ENCODE data around the gene SMS. TPM values are rescaled to one million over a fixed set of nuclear protein-coding genes. Genes with fewer than 3 reads are reported as not detected.
A peak's percentile ranks its signal among the peaks of the same experiment; 100 is the strongest.

Gene SMS
- polyA plus RNA-seq, 1 donor from 2014 or later = 53.0 TPM

- H3K4me1 Mint-ChIP-seq = peaks cover 13 to 32% (median 29%) of the 10 kb centered on the region in 3 donors
Measured at GRCh38 chrX:21959362-21960051, 19.0 kb downstream of the SMS start.

DNA sequence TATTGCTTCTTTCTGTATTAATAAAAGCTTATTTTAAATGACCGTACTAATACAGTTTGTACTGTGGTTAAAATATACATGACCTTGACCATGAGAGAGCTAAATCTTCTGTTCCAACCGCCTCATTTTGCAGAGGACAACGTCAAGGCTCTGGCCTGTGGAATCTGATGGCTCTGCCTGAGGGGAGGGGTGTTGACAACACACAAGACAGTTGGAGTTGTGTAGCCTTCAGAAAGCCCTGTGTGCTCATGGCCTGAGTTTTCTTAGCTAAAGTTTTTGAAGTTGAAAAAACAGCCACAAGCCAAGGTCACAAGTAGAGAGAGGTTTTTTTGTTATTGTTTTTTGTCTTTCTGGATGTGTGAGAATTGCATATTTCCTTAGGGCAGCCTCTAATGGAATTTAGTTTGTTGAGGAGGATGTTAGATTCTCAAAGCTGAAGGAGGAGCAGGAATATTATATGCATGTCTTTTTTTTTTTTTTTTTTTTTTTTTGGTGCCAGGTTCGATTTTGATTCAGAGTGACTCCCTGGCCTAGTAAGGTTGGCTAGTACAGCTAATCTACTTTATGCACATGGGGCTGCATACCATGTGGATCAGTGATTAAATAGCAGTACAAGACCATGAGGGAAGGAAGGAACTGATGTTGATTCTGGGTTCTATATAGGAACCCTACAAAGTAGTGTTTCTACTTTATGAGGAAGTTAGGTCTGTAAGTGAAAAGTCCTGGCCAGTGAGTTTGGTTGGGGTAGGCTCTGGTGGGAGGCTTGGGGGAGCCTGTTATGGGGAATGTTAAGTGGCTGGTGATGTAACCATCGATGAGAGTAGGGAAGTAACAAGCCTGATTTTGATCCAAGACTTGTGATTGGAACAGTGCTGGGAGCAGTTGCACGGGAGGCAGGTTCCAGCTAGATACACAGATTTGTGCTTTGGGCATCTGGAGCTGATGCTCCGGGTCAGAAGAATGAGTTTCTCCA is 20.3 kb downstream of the SMS start:
- H3K27me3 Mint-ChIP-seq = peaks cover 2% of the 10 kb centered on the region
- H3K9me3 Mint-ChIP-seq = peaks cover 0 to 1% (median 0%) of the 10 kb centered on the region in 3 donors
- H3K27ac Mint-ChIP-seq = peak overlapping the region in 1 of 3 donors; percentile 7
- peaks cover 1% of the 10 kb centered on the region for H3K36me3 Mint-ChIP-seq
- H3K4me3 Mint-ChIP-seq = peak overlapping the region in 1 of 4 donors; percentile 73
- peaks cover 8 to 28% (median 27%) of the 10 kb centered on the region in 3 donors for H3K4me1 Mint-ChIP-seq

More at GRCh38 chrX:21959362-21960051, 19.0 kb downstream of the SMS start:
- Mint-ChIP-seq H3K9me3 (peaks cover 0 to 1% (median 0%) of the 10 kb centered on the region in 3 donors), H3K27me3 (peaks cover 2% of the 10 kb centered on the region), H3K36me3 (peaks cover 1% of the 10 kb centered on the region), H3K4me3 (peak overlapping the region in 2 of 4 donors; percentile 10 to 39), H3K27ac (peak overlapping the region in 2 of 3 donors; percentile 1)

GRCh38 chrX:21962361-21962760 is 21.9 kb downstream of the SMS start:
- no peak overlapping the region for H3K27ac Mint-ChIP-seq
- H3K9me3 Mint-ChIP-seq = peaks cover 0 to 1% (median 0%) of the 10 kb centered on the region in 3 donors
- H3K27me3 Mint-ChIP-seq = peaks cover 2% of the 10 kb centered on the region
- peaks cover 8 to 29% (median 25%) of the 10 kb centered on the region in 3 donors for H3K4me1 Mint-ChIP-seq
- H3K36me3 Mint-ChIP-seq = peaks cover 1% of the 10 kb centered on the region
- H3K4me3 Mint-ChIP-seq = no peak overlapping the region

DNA sequence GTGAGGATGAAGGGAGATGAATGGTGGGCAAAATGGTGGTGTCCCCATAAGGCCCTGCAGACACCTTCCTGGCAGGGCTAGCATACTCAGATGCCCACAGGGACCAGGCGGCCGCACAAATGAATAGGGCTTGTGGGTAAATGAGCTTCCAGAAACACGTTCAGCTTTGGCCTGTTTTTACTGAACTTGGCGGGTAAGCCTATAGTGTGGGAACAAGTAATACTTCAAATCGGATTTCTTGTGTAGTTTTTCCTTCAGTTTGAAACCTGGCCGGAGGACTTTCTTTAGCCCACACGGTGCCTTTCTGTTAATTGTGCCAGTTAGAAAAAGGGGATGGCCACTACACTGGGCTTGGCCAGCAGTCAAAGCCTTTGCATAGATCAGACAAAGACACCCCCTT is 22.8 kb downstream of the SMS start:
- H3K9me3 Mint-ChIP-seq = peaks cover 0 to 1% (median 0%) of the 10 kb centered on the region in 3 donors
- peaks cover 2% of the 10 kb centered on the region for H3K27me3 Mint-ChIP-seq
- H3K4me1 Mint-ChIP-seq = peaks cover 8 to 25% (median 22%) of the 10 kb centered on the region in 3 donors
- H3K27ac Mint-ChIP-seq = no peak overlapping the region
- no peak overlapping the region for H3K4me3 Mint-ChIP-seq
- no peaks in the 10 kb centered on the region for H3K36me3 Mint-ChIP-seq

DNA sequence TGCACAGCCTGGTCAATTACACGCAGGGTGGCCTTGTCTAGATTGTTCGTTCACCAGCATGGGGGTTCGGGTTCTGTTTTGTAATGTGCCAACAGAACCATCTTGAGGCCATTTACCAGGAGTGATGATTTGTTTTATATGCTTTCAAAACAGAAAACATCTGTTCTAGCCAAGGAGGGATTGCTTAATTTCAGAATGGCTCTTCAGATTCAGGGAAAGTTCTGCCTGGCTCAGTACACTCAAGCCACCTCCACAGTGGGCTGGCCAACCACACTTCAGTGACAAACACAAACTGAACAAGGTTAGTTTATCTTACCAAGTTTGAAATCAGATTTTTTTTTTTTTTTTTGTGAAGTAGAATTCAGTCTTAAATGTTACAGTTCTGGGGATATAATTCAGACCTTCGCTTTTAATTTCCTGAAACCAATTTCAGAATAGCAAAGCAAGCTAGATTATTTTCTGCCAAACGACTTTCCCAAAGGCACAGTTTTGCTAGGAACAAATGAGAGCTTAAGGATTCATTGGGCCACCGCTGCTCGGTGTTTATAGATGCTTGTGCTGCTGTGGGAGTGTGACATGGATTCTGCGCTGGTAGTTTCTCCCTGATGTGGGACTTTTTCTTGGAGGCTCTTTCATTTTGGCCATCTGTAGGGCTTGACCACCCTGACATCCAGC is 23.4 kb downstream of the SMS start:
- Mint-ChIP-seq H3K27ac (no peak overlapping the region), H3K4me3 (no peak overlapping the region), H3K36me3 (no peaks in the 10 kb centered on the region), H3K27me3 (peaks cover 2% of the 10 kb centered on the region), H3K4me1 (peaks cover 7 to 21% (median 17%) of the 10 kb centered on the region in 3 donors), H3K9me3 (peaks cover 0 to 1% (median 0%) of the 10 kb centered on the region in 3 donors)

GRCh38 chrX:21966866-21967265 is 26.4 kb downstream of the SMS start:
- peaks cover 2 to 5% (median 3%) of the 10 kb centered on the region in 3 donors for H3K4me1 Mint-ChIP-seq
- no peaks in the 10 kb centered on the region for H3K27me3 Mint-ChIP-seq
- H3K36me3 Mint-ChIP-seq = peaks cover 2% of the 10 kb centered on the region
- H3K4me3 Mint-ChIP-seq = no peak overlapping the region
- no peak overlapping the region for H3K27ac Mint-ChIP-seq
- no peaks in the 10 kb centered on the region for H3K9me3 Mint-ChIP-seq

GRCh38 chrX:21968333-21968732 is 27.8 kb downstream of the SMS start:
- Mint-ChIP-seq H3K4me1 (peaks cover 2 to 9% (median 5%) of the 10 kb centered on the region in 3 donors), H3K4me3 (no peak overlapping the region), H3K27ac (no peak overlapping the region), H3K36me3 (peaks cover 2% of the 10 kb centered on the region), H3K9me3 (no peaks in the 10 kb centered on the region), H3K27me3 (no peaks in the 10 kb centered on the region)

DNA sequence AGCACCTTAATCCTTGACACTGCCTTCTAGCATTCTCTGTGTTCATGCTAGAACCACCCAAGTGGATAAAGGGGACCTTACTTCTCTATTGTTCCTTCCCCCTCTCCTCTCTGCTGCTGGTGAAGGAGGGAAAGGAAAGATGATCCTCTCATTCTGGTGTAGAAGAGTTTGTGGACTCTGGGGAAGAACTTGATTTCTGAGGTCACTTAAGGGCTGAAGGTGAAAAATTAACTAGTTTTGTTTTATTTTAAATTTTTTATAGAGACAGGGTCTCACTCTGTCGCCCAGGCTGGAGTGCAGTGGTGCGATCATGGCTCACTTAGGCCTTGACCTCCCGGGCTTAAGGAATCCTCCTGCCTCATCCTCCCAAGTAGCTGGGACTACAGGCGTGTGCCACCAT is 29.8 kb downstream of the SMS start:
- Mint-ChIP-seq H3K36me3 (peaks cover 2% of the 10 kb centered on the region), H3K4me1 (peaks cover 8 to 21% (median 15%) of the 10 kb centered on the region in 3 donors), H3K4me3 (no peak overlapping the region), H3K27me3 (no peaks in the 10 kb centered on the region), H3K9me3 (no peaks in the 10 kb centered on the region), H3K27ac (no peak overlapping the region)

DNA sequence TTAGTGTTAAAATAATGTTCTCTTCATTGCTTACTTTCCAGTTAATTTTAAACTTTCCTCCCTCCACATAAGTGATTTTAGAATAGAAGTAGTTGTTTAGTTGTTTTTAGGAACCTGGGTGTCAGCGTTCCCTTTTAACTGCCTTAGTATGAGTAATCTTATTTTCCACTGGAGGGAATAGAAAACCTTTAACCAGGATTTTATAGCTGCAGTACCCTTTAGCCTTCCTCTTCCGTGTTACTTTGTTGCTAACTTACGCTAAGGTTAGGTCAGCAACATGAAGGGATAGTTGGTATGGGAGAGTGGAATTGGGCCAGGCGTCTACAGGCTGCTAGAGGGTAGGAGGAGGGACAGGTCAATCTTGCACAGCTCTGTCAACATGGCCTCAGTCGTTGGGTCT is 31.5 kb downstream of the SMS start:
- Mint-ChIP-seq H3K4me3 (no peak overlapping the region), H3K27me3 (no peaks in the 10 kb centered on the region), H3K27ac (no peak overlapping the region), H3K9me3 (no peaks in the 10 kb centered on the region), H3K4me1 (peaks cover 8 to 19% (median 15%) of the 10 kb centered on the region in 3 donors), H3K36me3 (peaks cover 2% of the 10 kb centered on the region)

GRCh38 chrX:21972721-21973120 is 32.2 kb downstream of the SMS start:
- no peaks in the 10 kb centered on the region for H3K9me3 Mint-ChIP-seq
- peak overlapping the region; percentile 16 to 53 (median 30) for H3K27ac Mint-ChIP-seq
- H3K4me3 Mint-ChIP-seq = peak overlapping the region in 2 of 4 donors; percentile 56 to 76
- H3K36me3 Mint-ChIP-seq = peaks cover 2% of the 10 kb centered on the region
- H3K27me3 Mint-ChIP-seq = no peaks in the 10 kb centered on the region
- peaks cover 8 to 19% (median 15%) of the 10 kb centered on the region in 3 donors for H3K4me1 Mint-ChIP-seq

DNA sequence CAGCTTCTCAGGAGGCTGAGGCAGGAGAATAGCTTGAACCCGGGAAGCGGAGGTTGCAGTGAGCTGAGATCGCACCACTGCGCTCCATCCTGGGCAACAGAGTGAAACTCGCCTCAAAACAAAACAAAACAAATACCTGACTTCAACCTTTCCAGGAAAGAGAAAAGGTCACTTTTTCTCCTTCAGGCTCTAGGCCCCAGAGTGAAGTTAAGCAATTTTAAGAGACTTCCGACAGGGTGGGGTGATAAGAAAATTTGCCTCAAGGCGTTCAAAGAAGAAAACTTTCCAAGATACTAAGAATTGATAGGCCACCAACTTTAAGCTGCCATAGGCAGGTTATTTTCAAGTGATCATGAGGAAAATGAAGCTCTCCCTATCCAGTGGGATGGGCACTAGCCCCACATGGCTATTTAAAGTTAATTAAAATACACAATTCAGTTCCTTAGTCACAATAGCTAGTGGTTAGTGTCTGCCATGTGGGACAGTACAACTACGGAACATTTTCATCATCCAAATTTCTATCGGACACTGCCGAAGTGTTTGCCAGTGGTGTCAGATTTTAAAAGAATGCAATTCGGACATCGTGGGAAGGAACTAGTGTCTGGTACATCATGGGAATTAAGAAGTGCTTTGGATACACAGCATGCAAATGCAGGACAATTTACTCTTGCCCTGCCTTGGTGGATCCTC is 33.0 kb downstream of the SMS start:
- Mint-ChIP-seq H3K36me3 (peaks cover 2% of the 10 kb centered on the region), H3K4me1 (peaks cover 8 to 19% (median 15%) of the 10 kb centered on the region in 3 donors), H3K9me3 (no peaks in the 10 kb centered on the region), H3K27me3 (no peaks in the 10 kb centered on the region), H3K4me3 (peak overlapping the region in 3 of 4 donors; percentile 41 to 77 (median 49)), H3K27ac (peak overlapping the region; percentile 3 to 58 (median 53))

DNA sequence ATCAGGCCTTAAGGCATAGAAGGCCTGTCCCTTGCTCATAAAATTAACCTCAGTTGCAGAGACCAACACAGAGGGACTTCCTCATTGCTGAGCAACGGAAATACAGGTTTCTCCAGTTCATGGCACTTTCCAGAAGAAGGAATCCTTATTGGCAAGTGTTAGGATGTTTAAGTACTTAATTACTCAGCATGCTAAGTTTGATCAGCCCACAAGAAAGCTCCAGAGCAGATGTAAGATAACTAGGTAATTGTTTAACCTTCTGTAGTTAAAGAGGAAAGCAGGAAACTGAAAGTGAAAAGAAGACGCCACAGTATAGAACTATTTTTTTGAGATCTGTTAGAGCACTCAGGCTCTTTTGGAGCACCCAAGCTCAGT is 33.5 kb downstream of the SMS start:
- H3K36me3 Mint-ChIP-seq = peaks cover 2% of the 10 kb centered on the region
- peaks cover 8 to 19% (median 14%) of the 10 kb centered on the region in 3 donors for H3K4me1 Mint-ChIP-seq
- peak overlapping the region; percentile 41 to 90 (median 63) for H3K4me3 Mint-ChIP-seq
- H3K27me3 Mint-ChIP-seq = no peaks in the 10 kb centered on the region
- H3K9me3 Mint-ChIP-seq = no peaks in the 10 kb centered on the region
- H3K27ac Mint-ChIP-seq = peak overlapping the region; percentile 53 to 95 (median 58)

- peaks cover 8 to 19% (median 10%) of the 10 kb centered on the region in 3 donors for H3K4me1 Mint-ChIP-seq
- no peak overlapping the region for H3K4me3 Mint-ChIP-seq
- H3K9me3 Mint-ChIP-seq = no peaks in the 10 kb centered on the region
- no peaks in the 10 kb centered on the region for H3K27me3 Mint-ChIP-seq
- peak overlapping the region in 1 of 3 donors; percentile 29 for H3K27ac Mint-ChIP-seq
- peaks cover 2% of the 10 kb centered on the region for H3K36me3 Mint-ChIP-seq
Measured at GRCh38 chrX:21975242-21975641, 34.7 kb downstream of the SMS start.

- Mint-ChIP-seq H3K4me3 (peak overlapping the region in 1 of 4 donors; percentile 64), H3K4me1 (peaks cover 8 to 19% (median 10%) of the 10 kb centered on the region in 3 donors), H3K27me3 (no peaks in the 10 kb centered on the region), H3K27ac (peak overlapping the region in 1 of 3 donors; percentile 29), H3K9me3 (no peaks in the 10 kb centered on the region), H3K36me3 (peaks cover 1% of the 10 kb centered on the region)
Measured at GRCh38 chrX:21975812-21976211, 35.3 kb downstream of the SMS start.
